Lower lobe of right lung (tissue), 2 donors: ENCODE data around the gene IDI1. TPM values are rescaled to one million over a fixed set of nuclear protein-coding genes. Genes with fewer than 3 reads are reported as not detected.

Experiments used
- ATAC-seq, 2 donors: fragments of 200-7000 bp; cut with Tn5 transposase; one replicate each; pipeline ENCODE4 v1.9.1; 2020 to 2022; ENCODE audit warnings: mild to moderate bottlenecking in 2 of 2, moderate library complexity in 2 of 2
- DNase-seq: peaks from one replicate; pipeline ENCODE4 v3.0.0-alpha.2; 2020
- H3K27ac ChIP-seq: fragments of 200-600 bp; one replicate; pipeline ENCODE4 v1.8.0; 2022
- H3K27me3 ChIP-seq: fragments of 200-600 bp; one replicate; pipeline ENCODE4 v1.8.0; 2022; ENCODE audit warnings: low read depth
- H3K36me3 ChIP-seq: fragments of 200-600 bp; one replicate; pipeline ENCODE4 v1.8.0; 2022; ENCODE audit warnings: mild to moderate bottlenecking
- H3K4me1 ChIP-seq: fragments of 200-600 bp; one replicate; pipeline ENCODE4 v1.8.0; 2022
- H3K4me3 ChIP-seq: fragments of 200-600 bp; one replicate; pipeline ENCODE4 v1.8.0; 2022; ENCODE audit warnings: mild to moderate bottlenecking
- H3K9me3 ChIP-seq: fragments of 200-600 bp; one replicate; pipeline ENCODE4 v1.8.0; 2022
- CTCF ChIP-seq: fragments of 200-600 bp; IDR thresholded peaks from one replicate; pipeline ENCODE4 v1.8.0; 2022; ENCODE audit warnings: antibody characterized with exemption, mild to moderate bottlenecking
- intact Hi-C: fragments of 100-400 bp; cut with DNase I; formaldehyde crosslinking; loops from one replicate; pipeline ENCODE4 v1.11.0; 2022
- total RNA-seq: library from RNA; stranded (reverse); fragmentation: NEBNext Ultra II Directional; extraction: Animal tissue kit (Norgen Biotek cat#: 25700); gene quantifications from one replicate; pipeline ENCODE4 v1.2.1, GENCODE V29; 2021
- donor health status: DM: no; HTN: yes; CAD: no; lungs with severe emphysema.

Gene IDI1
- total RNA-seq, 1 donor from 2014 or later = 49.5 TPM

GRCh38 chr10:1084011-1084950, 35.4 kb upstream of the IDI1 start:
- intact Hi-C loops = no loop called here
- Histone ChIP-seq H3K9me3 (no peaks in the 10 kb centered on the region), H3K4me1 (no peaks in the 10 kb centered on the region), H3K27ac (no peak overlapping the region), H3K4me3 (no peak overlapping the region), H3K36me3 (peaks cover 98% of the 10 kb centered on the region), H3K27me3 (no peaks in the 10 kb centered on the region)
- ATAC-seq (no peak), DNase-seq (no peak)
- TF ChIP-seq CTCF = no peak

GRCh38 chr10:1083581-1083980, 34.7 kb upstream of the IDI1 start:
- DNase-seq (no peak), ATAC-seq (no peak)
- Histone ChIP-seq H3K9me3 (no peaks in the 10 kb centered on the region), H3K4me1 (no peaks in the 10 kb centered on the region), H3K27ac (no peak overlapping the region), H3K27me3 (no peaks in the 10 kb centered on the region), H3K4me3 (no peak overlapping the region), H3K36me3 (peaks cover 98% of the 10 kb centered on the region)
- no peak for TF ChIP-seq CTCF
- intact Hi-C loops = no loop called here

GRCh38 chr10:1078668-1079067, 29.7 kb upstream of the IDI1 start:
- ATAC-seq = no peak
- Histone ChIP-seq H3K4me1 (no peaks in the 10 kb centered on the region), H3K27me3 (no peaks in the 10 kb centered on the region), H3K36me3 (peaks cover 84% of the 10 kb centered on the region), H3K4me3 (no peak overlapping the region), H3K27ac (no peak overlapping the region), H3K9me3 (no peaks in the 10 kb centered on the region)
- no peak for TF ChIP-seq CTCF
- intact Hi-C loops = no loop called here
- DNase-seq = no peak

GRCh38 chr10:1074748-1075308, 25.9 kb upstream of the IDI1 start:
- peak overlapping the region; percentile 5 for H3K27ac ChIP-seq
- ATAC-seq = peak; percentile 91
- peak; percentile 78 for DNase-seq
- no peaks in the 10 kb centered on the region for H3K27me3 ChIP-seq
- H3K36me3 ChIP-seq = peaks cover 66% of the 10 kb centered on the region
- peaks cover 2% of the 10 kb centered on the region for H3K4me1 ChIP-seq
- no peaks in the 10 kb centered on the region for H3K9me3 ChIP-seq
- H3K4me3 ChIP-seq = no peak overlapping the region
- TF ChIP-seq CTCF = no peak
- intact Hi-C loops = no loop called here

GRCh38 chr10:1074052-1074747, 25.3 kb upstream of the IDI1 start:
- H3K9me3 ChIP-seq = no peaks in the 10 kb centered on the region
- H3K27ac ChIP-seq = peak overlapping the region; percentile 5
- intact Hi-C loops = no loop called here
- no peaks in the 10 kb centered on the region for H3K27me3 ChIP-seq
- ATAC-seq (peak; percentile 36 to 45), DNase-seq (no peak)
- peaks cover 7% of the 10 kb centered on the region for H3K4me1 ChIP-seq
- peaks cover 60% of the 10 kb centered on the region for H3K36me3 ChIP-seq
- no peak for TF ChIP-seq CTCF
- no peak overlapping the region for H3K4me3 ChIP-seq
